Measurements from ENCODE around the gene GAK. TPM values are rescaled to one million over a fixed set of nuclear protein-coding genes. Genes with fewer than 3 reads are reported as not detected.

Gene GAK
- total and polyA plus RNA-seq, 2 of the 13 experiments (the other 11 are each of a cell fraction or from before 2014, with no cell fraction given), result 17.5 to 44.3 TPM

GRCh38 chr4:818106-818921 lies 113.8 kb downstream of the GAK start:
- H4K20me1 ChIP-seq (ENCODE audit: insufficient read depth, low read length), result no peaks in the 10 kb centered on the region; the same call in 1 of the 2 replicates
- no peak for DNase-seq (ENCODE audit: low spot score)
- H2AFZ ChIP-seq (ENCODE audit: low read length), result no peak overlapping the region
- no peak overlapping the region for H3K4me3 ChIP-seq (replicated peaks in 1 of 3; ENCODE audit: insufficient read depth in 1 of 3, low read depth in 2 of 3, low read length in 3 of 3)
- ATAC-seq, result no peak
- no peak overlapping the region for H3K4me2 ChIP-seq (ENCODE audit: low read depth, low read length)
- intact Hi-C loops (cut with micrococcal nuclease; ENCODE audit: unreplicated experiment) (no loop called here), in situ Hi-C loops (cut with HindIII; ENCODE audit: extremely low pct_ligation_motif_present, low pct_unique_long_range_greater_than_20kb) (loop anchor here (10.0 kb wide), 1 partner anchor 166 kb away; the partner anchor contains the start of gene IDUA)
- WGBS (ENCODE audit: low lambda C conversion rate), result 84% methylated on average over 31 of the region's 42 CpGs
- BruUV-seq (replicated peaks), result no TSS peak
- peaks cover 33% of the 10 kb centered on the region for H3K4me1 ChIP-seq (ENCODE audit: insufficient read depth, low read length)
- H3K36me3 ChIP-seq (replicated peaks in 1 of 2; ENCODE audit: control insufficient read depth in 1 of 2, insufficient read depth in 2 of 2, low read length in 2 of 2), result no peaks in the 10 kb centered on the region
- H3K9ac ChIP-seq (ENCODE audit: insufficient read depth, low read depth, low read length), result no peak overlapping the region
- peaks cover 2 to 70% of the 10 kb centered on the region in 2 experiments; a peak in 4 of 5 replicates for H3K27me3 ChIP-seq (ENCODE audit: control insufficient read depth in 1 of 2, insufficient read depth in 2 of 2, low read length in 2 of 2)
- no peaks in the 10 kb centered on the region for H3K9me3 ChIP-seq (ENCODE audit: low read length)
- no peak for FAIRE-seq
- CTCF ChIA-PET (ENCODE audit: low intra/inter-chr PET ratio, low total read pairs), result no interaction called here
- no peak overlapping the region for H3K27ac ChIP-seq (ENCODE audit: extremely low read length, insufficient read depth, low read length)
- POLR2A ChIA-PET, result no interaction called here
- H3K79me2 ChIP-seq (ENCODE audit: insufficient read depth, low read length), result no peaks in the 10 kb centered on the region
- TF ChIP-seq ZNF781 (CRISPR knock-in tag; IDR thresholded peaks at IDR 0.05; ENCODE audit: borderline replicate concordance, not compliant biosample characterization) (no peak), ATRX (CRISPR knock-in tag; IDR thresholded peaks at IDR 0.05; ENCODE audit: borderline replicate concordance) (no peak), ZNF572 (CRISPR knock-in tag; IDR thresholded peaks at IDR 0.05) (no peak), ZNF569 (CRISPR knock-in tag; IDR thresholded peaks at IDR 0.05; ENCODE audit: borderline replicate concordance) (no peak), RBM39 (IDR thresholded peaks at IDR 0.05; ENCODE audit: low read depth, low read length, poor library complexity, severe bottlenecking) (no peak), PTBP1 (IDR thresholded peaks at IDR 0.05; ENCODE audit: low read depth, low read length, poor library complexity, severe bottlenecking) (no peak), MIER2 (CRISPR knock-in tag; IDR thresholded peaks at IDR 0.05) (no peak), KDM5A (IDR thresholded peaks at IDR 0.05; ENCODE audit: borderline replicate concordance, low read length) (no peak)
- TF ChIP-seq, protein P1, sequence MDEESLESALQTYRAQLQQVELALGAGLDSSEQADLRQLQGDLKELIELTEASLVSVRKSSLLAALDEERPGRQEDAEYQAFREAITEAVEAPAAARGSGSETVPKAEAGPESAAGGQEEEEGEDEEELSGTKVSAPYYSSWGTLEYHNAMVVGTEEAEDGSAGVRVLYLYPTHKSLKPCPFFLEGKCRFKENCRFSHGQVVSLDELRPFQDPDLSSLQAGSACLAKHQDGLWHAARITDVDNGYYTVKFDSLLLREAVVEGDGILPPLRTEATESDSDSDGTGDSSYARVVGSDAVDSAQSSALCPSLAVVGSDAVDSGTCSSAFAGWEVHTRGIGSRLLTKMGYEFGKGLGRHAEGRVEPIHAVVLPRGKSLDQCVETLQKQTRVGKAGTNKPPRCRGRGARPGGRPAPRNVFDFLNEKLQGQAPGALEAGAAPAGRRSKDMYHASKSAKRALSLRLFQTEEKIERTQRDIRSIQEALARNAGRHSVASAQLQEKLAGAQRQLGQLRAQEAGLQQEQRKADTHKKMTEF (CRISPR knock-in tag; IDR thresholded peaks at IDR 0.05), result no peak
- TF ChIP-seq, protein P2, sequence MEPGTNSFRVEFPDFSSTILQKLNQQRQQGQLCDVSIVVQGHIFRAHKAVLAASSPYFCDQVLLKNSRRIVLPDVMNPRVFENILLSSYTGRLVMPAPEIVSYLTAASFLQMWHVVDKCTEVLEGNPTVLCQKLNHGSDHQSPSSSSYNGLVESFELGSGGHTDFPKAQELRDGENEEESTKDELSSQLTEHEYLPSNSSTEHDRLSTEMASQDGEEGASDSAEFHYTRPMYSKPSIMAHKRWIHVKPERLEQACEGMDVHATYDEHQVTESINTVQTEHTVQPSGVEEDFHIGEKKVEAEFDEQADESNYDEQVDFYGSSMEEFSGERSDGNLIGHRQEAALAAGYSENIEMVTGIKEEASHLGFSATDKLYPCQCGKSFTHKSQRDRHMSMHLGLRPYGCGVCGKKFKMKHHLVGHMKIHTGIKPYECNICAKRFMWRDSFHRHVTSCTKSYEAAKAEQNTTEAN (CRISPR knock-in tag; conservative IDR thresholded peaks at IDR 0.05), result no peak
